HG03175 (cell line): ENCODE data around the gene WDR46.
A peak's percentile ranks its signal among the peaks of the same experiment; 100 is the strongest.

Source experiments
- ATAC-seq: cut with Tn5 transposase; IDR thresholded peaks from one replicate; pipeline ENCODE4 v1.9.1; 2021; ENCODE audit warnings: mild to moderate bottlenecking, moderate library complexity; ENCODE audit not compliant: unreplicated experiment

WDR46 gene

DNA sequence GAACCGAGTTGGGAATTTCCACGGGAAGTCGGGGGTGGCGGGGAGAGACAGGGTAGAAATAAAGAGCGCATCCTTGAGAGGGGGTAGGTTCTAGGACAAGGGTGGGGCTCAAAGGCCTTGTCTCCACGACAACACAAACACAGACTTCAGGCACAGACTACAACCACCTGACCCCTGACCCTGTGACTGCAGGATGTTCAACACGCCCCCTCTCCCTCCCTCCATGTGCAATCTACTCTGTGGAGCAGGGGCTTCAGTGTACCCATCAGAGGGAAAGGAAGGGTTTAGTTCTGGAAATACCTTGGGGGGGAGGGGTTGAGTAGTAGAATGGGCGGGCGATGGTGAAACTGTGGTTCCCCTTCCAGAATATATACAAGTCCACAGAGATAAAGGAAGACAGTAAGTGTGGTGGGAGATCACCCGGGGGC, 25.5 kb upstream of the WDR46 start:
- peak; percentile 25 for ATAC-seq

DNA sequence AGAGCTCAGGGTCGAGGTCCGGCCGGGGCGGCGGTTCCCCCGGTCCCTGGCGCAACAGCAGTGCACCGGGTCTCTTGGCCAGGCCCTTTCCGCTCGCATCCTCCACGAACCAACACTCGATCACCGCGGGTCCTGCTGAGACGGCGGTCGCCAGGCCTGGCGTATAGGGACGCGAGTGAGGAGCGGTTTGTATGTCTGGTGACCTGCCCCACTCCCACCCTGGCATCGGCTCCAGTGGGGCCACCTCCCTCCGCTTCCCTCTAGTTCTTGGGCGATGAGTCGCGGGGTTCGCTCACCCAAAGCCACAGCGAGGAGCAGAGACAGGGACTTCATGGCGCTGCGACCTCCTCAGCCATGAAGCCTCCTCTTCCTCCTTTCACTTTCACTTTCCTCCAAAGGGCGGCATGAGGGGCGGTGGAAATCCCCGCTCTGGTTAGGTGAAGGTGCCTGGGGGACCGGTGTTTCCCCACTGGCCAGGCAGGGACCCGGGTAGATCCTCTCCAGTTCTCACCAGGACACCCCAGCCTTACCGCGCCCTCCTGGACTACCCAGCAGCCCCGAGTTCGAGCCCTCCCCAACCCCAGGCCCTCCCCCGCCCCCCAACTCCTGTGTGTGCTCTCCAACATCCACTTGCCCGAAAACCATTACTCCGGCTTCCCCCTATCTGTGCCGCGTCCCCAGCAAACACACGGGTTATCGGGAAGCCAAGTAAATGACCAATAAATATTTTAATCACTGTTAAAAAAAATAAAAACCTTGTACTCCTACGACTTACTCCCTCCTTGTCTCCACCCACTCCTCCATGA, 24.9 kb upstream of the WDR46 start, which contains the start of gene TAPBP:
Gene TAPBP (minus strand): TSS at position 370 of the 806 bp plus-strand sequence. CDS start 37 bp downstream, at position 333.
- ATAC-seq = peak; percentile 31

DNA sequence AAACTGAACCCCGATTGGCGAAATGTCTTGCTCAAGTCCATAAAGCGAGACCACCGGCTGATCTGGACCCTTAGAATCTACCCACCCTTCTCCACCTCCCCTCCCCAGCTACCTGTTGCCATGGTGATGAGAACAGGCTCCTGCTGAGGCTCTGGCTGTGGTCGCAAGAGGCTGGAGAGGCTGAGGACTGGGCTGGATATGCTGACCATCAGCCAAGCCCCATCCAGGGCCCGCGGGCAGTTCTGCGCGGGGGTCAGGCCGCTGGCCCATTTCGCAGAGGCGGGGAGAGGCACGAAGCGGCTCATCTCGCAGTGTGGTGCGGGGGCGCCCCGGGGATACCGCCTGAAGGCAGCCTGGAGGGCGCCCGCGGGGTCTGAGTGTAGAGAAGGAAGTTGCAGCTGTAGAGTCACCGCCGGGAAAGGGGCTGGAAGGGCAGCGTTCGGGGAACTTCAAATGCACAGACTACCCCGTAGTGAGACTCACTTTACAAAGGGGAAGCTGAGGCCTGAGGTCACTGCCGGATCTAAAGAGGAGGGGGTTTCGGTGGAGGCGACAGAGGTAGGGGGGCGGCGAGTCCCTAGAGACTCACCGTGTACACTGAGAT, 24.2 kb upstream of the WDR46 start:
- ATAC-seq = no peak

DNA sequence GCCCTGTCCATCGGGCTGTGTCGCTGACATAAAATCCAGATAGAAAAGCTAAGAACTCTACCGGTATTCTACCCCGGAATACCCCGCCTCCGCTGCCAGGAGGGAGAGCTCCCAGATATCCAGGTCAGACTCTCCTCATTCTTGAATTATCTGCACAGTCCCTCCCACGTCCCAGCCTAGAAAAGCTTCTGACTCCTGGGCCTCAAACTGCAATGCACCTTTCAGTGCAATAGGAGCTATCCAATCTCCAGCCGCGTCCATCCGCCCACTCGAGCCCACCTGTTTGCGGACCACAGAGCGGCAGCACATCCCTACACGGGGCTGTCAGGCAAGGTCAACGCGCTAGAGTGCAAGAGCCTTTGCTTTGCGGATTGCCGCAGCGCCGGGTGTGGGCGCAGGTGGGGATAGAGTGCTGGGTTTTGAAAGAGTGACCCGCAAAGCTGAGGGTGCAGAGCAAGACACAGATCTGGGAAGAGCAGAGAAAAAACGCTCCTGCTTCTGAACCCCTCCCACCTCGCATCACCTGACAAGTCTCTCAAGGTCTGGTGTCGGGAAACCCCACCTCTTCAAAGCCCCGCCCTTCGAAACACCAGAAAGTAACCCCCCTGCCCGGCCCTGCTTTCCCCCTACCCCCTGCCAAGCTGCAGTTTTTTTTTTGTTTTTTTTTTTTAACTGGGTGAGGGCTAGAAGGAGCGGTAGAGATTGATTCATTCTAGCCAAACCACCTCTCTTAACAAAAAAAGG, 23.5 kb upstream of the WDR46 start:
- peak; percentile 31 for ATAC-seq

DNA sequence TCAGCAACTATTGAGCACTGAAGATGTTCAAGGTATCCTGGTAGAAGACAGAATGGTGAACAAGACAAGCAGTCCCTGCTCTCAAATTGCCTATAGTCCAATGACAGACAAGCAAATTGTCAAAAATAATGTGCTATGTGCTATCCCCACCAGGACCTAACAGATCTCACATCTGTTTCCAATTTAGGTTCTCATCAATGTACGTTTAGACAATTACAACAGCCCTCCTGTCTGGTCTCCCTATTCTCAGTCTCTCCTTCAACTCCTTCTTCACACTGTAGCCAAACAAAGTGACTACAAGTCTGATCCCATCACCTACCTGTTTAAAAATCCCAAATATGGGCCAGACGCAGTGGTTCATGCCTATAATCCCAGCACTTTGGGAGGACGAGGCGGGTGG, 17.3 kb upstream of the WDR46 start:
- ATAC-seq = no peak

DNA sequence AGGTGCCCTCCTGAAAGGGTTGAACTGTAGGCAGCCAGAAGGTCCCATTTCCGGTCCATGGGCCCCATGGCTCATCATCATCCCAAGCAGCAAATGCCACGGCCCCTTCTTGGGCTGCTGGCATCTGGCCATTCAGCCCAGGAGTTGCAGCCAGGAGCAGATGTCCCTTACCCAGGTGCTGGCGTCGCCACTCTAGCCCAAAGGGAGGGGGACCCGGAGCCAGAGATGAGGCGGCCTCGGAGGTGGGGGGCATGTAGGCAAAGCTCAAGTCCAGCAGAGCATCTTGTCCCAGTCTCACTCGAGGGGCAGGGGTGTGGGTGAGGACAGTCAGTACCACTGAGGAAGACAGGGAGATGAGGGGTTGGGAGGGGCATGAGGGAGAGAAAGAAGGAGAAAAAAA, 16.0 kb upstream of the WDR46 start:
- no peak for ATAC-seq

DNA sequence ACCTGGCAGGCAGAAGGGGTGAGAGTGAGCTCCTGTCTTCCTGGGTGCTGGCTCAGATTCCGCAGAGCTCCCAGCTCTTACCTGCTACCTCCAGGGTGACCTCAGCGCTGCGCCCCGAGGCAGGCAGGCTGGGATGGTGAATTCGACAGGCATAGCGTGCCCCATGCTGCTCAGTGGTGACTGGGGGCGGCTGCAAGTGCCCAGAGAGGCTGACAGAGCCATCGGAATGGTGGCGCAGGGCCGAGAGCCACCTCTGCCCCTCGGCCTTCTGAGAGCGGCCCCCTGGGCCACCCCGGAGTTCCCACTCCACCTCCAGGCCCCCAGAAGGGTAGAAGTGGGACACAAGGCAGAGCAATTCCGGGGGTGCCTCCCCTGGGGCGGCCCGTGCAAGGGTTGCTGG, 15.2 kb upstream of the WDR46 start:
- no peak for ATAC-seq

DNA sequence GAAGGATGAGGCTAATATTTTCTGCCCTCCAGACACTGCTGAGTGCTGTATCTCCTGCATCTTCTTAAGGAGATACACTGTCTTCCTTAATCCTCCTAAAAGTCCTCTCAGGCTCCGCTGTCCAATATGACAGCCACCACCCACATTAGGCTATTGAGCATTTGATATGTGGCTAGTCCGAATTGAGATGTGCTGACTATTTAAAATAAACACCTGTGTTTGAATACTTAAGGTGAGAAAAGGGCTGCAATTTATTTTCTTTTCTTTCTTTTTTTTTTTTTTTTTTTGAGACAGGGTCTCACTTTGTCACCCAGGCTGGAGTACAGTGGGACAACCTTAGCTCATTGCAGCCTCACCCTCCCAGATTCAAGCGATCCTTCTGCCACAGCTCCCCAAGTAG, 12.8 kb upstream of the WDR46 start:
- ATAC-seq = no peak

DNA sequence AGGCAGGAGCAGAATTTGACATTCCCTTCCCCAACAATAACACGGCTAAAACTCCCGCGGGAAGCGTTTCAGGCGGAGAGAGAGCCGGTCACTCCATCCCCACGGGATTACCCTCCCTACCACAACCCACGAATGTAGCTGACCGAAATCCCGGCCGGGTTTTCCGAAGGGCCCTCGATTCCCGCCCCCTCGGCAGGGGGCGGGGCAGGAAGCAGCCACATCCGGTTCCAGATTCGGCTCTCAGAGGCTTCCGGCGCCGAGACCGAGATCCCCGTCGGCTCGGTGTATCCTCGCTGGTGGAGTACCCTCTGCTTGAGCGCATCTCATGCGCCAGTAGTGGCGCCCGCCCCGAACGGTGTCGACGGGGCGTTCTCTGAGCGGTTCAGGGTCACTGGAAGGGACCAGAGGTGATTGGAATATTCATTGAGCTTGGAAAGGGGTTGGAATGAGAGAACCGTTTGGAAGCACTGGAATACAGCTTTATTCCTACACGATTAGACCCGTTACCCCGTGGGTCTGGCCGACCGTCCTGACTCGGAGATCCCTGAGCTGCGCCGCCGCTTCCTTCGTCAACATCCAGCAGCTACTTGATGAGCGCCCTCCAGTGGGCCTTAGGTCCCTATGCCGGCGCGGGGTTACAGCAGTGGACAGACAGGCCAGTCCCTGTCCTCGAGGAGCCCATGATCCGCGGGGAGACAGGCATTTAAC, 10.4 kb upstream of the WDR46 start:
- peak; percentile 79 for ATAC-seq

DNA sequence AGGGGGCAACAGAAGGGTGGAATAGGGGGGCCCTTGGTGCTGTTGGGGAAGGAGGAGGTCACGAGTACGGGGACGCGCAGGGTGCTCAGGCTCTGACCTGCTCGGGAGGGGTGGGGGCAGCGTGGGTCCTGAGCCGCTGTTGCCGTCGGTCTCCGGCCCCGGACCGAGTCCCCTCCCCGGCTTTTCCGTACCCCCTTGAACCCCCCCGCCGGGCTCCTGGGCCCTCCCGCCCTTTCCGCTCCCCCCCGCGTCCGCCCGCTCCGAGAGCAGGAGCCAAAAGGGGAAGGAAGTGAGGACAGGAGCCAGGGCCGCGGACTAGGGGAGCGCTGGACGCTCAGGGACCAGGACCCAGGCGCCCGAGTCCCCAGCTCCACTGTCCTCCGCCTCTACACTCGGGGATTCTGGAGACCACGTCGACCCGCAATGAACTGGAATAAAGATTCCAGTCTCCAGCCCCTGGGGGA, 9.8 kb upstream of the WDR46 start, which contains the start of gene RGL2:
Gene RGL2 (minus strand): TSS at position 170 of the 464 bp plus-strand sequence. CDS start 332 bp downstream, outside the sequence.
- ATAC-seq = peak; percentile 28

DNA sequence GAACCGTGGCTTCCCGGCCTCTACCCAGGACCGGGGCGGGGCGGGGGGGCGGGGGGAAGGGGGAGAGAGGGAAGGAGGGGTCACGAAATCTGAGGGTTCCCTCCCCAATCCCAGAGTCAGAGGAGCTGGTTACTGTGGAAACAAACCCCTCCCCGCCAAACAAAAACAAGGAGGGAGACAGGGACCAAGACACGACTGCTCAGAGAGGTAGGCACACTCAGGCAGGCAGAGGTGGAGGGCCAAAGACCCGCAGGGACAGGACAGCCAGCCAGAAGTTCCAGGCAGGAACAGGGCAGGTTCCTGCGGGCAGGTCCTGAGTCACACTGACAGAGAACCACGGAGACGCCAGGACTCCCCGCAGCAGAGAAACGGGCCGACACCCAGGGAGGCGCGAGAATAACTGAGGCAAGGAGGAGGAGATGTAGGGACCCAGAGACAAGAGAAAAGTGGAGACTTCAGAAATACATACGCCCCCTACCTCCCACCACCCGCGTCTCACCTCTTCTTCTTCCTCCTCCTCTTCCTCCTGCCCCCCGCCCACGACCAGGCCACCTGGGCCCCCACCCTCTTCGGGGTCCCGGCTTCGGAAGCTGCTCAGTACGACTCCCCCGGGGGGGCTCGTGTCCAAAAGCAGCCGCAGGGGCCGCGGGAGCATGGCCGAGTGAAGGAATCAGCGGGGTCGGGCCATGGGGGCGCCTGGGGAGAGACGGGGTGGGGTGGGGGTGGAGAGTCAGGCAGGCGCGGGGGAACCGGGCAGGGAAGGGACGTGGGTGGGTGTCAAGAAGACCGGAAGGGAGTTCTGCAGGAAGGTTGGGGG, 9.1 kb upstream of the WDR46 start:
- no peak for ATAC-seq

DNA sequence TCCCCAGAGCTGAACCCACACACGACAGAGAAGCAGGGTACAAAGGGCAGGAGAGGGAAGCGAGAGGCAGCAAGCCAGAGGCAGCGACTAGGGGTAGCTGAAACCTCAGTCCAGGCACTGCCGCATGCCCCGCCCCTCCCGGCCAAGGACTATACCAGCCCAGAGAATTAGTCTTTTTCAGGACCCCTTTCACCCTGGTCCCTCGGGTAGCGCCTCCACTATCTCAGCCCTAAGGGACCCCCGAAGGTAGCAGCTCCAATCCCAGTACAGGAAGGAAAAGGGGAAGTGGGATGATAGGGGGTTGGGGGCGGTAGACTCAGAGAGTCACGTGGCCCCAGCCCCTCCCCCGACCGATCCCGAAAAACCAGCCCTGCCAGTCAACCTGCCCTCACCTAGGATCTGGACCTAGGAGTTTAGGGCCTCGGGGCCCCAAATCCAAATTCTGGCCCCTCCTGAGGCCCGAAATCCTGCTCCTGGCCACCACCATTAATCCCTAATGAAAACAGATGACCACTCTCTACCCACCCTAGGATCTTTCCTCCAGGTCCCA, 8.4 kb upstream of the WDR46 start:
- no peak for ATAC-seq

DNA sequence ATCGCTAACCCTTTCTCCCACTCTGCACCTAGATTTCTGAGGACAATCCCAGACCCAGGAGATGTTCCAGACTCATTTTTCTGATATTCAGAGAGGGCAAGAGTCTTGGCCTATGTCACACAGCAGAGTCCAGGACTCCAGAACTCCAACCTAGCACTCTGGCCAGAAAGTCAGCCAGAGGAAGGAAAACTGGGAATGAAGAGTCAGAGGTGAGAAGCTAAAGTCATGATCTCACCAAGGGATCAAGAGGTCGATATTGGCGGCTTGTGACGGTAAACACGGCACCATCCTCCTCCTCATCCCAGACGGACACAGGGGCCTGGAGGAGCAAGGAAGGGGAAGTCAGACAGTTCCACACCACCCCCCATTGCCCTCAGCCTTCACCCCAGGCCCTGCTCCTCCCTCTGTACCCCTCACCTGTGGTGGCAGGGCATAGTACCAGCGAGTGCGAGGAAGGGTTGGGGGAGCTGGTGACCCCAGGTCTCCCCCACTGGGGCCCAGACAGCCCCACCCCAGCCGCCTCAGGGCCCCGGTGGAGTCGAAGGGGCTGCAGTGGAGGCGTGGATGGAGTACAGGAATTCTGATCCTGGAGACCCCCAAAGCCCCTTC, 7.9 kb upstream of the WDR46 start:
- ATAC-seq = no peak

DNA sequence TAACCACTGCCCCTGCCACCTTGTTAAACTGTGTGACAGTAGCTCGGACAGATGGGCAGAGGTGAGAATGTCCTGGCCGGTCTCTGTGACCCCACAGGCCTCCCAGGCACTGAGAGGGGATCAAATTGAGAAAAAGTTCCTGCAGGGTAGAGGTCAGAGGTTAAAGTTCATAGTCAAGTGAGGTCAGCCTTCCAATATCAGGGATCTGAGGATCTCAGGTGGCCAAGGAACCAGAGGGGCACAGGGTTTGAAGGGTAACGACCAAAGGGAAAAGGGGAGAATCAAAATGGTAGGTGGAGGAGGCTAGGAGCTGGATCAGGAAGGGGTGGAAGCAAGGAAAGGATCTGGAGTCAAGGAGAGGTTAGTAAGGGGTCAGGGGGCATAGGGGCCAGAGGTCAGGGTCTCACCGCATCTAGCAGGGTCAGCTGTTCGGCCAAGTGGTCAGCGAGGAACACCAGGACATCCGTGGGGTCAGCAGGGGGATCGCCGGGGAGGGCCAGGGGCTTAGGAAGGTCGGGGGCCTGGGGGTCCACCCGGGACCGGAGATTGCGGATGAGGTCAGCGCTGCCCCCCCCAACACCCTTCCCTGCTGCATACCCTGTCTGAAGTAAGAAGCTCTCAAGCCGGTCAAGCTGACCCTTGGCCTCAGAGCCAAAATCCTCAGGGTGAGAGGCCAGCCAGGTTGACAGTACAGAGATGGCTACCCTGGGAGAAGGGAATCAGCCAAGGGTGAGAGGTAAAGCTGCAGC, 6.8 kb upstream of the WDR46 start:
- no peak for ATAC-seq

DNA sequence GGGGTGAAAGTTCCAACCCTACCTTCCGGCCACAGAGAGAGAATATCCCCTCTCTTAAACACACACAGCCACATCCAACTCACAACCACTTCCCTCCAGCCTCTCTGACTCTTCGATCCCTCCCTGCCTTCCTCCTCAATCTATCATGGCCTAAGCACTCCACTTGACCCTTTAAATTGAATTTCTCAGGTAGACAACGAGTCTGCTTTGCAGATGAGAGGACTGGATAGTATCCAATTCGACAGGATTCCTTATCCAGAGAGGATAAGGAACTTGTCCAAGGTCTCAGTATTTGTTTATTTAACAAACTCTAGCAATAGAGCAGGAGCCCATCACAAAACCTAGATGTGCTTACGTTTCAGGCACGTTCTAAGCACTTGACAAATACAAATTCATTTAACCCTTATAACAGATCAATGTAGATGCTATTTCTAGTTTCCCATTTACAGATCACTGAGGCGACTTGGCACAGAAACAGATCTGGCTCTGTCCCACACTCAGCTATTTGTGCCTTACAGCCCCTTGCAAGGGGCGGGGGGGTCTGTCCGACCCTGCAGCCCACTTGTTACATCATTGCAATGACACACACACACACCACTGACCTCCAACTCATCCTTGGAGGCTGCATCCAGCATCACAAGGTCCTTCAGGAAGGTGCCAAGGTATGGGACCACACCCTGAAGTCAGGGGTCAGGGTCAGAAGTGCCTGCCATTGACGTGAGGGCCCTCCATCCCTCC, 5.2 kb upstream of the WDR46 start:
- no peak for ATAC-seq

DNA sequence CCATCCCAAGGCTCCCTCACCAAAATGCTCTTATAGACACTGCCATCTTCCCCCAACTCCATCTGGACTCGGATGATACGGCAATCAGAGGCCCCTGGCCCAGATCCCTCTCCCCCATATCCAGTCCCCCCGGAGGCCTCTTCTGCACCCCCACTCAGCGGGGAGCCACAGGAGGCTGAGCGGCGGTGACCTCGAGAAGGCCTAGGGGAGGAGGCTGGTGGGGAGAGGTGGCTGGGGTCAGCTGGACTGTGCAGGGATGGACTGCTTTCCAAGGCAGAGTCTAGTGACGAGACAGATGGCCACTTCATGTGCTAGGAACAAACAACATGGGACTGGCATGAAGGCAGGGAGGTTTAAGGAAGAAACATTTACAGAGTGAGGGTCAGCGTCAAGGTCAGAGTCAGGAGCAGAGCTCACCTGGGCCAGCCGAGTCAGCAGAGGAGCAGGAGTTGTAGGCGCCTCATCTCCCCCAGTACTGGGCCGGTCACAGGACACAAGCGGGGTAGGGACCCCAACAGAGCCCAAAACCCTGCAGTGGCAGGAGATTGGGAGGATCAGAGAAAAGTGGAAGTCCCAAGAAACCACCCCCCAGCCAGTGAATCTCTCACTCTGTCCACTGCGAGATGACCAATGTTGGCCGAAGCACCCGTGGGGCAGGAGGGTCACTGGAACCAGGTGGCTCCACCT, 4.1 kb upstream of the WDR46 start:
- no peak for ATAC-seq

DNA sequence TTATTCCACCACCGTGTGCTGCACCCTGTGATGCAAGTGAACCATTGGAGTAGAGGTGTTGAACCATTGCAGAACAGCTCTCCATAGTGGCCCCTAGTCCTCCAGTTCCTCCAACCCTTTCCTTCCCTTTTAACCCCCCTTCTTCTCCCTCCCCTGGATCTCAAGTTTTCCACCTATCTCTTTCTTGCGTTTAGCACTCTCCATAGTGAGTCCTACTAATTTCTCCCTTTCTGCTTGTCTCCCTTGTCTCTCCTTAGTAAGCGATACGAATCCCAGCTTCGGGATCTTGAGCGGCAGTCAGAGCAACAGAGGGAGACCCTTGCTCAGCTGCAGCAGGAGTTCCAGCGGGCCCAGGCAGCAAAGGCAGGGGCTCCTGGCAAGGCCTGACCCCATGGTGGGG, 1.4 kb upstream of the WDR46 start:
- ATAC-seq = no peak
